ENCODE measurements around the gene OR13J1. TPM values are rescaled to one million over a fixed set of nuclear protein-coding genes. Genes with fewer than 3 reads are reported as not detected.

OR13J1 gene
- total and polyA plus RNA-seq, 11 donors, result not detected

GRCh38 chr9:35852267-35852815 is 17.9 kb downstream of the OR13J1 start:
- no peak overlapping the region for H3K27ac ChIP-seq
- H3K4me3 ChIP-seq, result no peak overlapping the region
- no peak for TF ChIP-seq CTCF (IDR thresholded peaks at IDR 0.05)
- no peak for TF ChIP-seq POLR2A (IDR thresholded peaks at IDR 0.05)
- H3K9me3 ChIP-seq, result no peaks in the 10 kb centered on the region
- no peak for ATAC-seq
- 93 to 96% (median 95%) methylated on average over 2 of the region's 2 CpGs for WGBS, 4 donors
- peaks cover 0 to 16% (median 9%) of the 10 kb centered on the region in 12 donors for H3K4me1 ChIP-seq
- H3K36me3 ChIP-seq, result peaks cover 0 to 19% (median under 1%) of the 10 kb centered on the region in 9 donors
- DNase-seq, result peak in 1 of 5 donors; percentile 4
- peaks cover 0 to 23% (median 0%) of the 10 kb centered on the region in 9 donors for H3K27me3 ChIP-seq
- intact Hi-C loops (cut with DNase I), result no loop called here

- Histone ChIP-seq H3K36me3 (peaks cover 0 to 23% (median 11%) of the 10 kb centered on the region in 9 donors), H3K27ac (peak overlapping the region; percentile 3 to 72 (median 48)), H3K4me1 (peaks cover 0 to 60% (median 26%) of the 10 kb centered on the region in 12 donors), H3K27me3 (peaks cover 0 to 21% (median 0%) of the 10 kb centered on the region in 9 donors), H3K4me3 (no peak overlapping the region), H3K9me3 (no peaks in the 10 kb centered on the region)
- 55 to 69% (median 65%) methylated on average over 4 of the region's 4 CpGs for WGBS, 4 donors
- no peak for TF ChIP-seq POLR2A (IDR thresholded peaks at IDR 0.05)
- TF ChIP-seq CTCF (IDR thresholded peaks at IDR 0.05), result no peak
- intact Hi-C loops (cut with DNase I), result no loop called here
- ATAC-seq (peak; percentile 65 to 88 (median 80)), DNase-seq (no peak)
Measured at GRCh38 chr9:35847792-35848572, 22.2 kb downstream of the OR13J1 start.

GRCh38 chr9:35845824-35846771 is 24.1 kb downstream of the OR13J1 start:
- Histone ChIP-seq H3K9me3 (no peaks in the 10 kb centered on the region), H3K4me1 (peaks cover 0 to 72% (median 26%) of the 10 kb centered on the region in 12 donors), H3K27me3 (peaks cover 0 to 13% (median 0%) of the 10 kb centered on the region in 9 donors), H3K27ac (peak overlapping the region in 1 of 12 donors; percentile 35), H3K36me3 (peaks cover 0 to 24% (median 11%) of the 10 kb centered on the region in 9 donors), H3K4me3 (no peak overlapping the region)
- WGBS, 4 donors, result 63 to 85% (median 69%) methylated on average over 30 to 53 of the region's 53 CpGs
- ATAC-seq (no peak), DNase-seq (no peak)
- no peak for TF ChIP-seq CTCF (IDR thresholded peaks at IDR 0.05)
- no peak for TF ChIP-seq POLR2A (IDR thresholded peaks at IDR 0.05)
- intact Hi-C loops (cut with DNase I), result no loop called here

Data from heart left ventricle (tissue), 16 donors.